ENCODE results near the gene C1QTNF6. TPM values are rescaled to one million over a fixed set of nuclear protein-coding genes. Genes with fewer than 3 reads are reported as not detected.

Gene C1QTNF6
- polyA plus RNA-seq, 1 donor from 2014 or later: 5.3 TPM

DNA sequence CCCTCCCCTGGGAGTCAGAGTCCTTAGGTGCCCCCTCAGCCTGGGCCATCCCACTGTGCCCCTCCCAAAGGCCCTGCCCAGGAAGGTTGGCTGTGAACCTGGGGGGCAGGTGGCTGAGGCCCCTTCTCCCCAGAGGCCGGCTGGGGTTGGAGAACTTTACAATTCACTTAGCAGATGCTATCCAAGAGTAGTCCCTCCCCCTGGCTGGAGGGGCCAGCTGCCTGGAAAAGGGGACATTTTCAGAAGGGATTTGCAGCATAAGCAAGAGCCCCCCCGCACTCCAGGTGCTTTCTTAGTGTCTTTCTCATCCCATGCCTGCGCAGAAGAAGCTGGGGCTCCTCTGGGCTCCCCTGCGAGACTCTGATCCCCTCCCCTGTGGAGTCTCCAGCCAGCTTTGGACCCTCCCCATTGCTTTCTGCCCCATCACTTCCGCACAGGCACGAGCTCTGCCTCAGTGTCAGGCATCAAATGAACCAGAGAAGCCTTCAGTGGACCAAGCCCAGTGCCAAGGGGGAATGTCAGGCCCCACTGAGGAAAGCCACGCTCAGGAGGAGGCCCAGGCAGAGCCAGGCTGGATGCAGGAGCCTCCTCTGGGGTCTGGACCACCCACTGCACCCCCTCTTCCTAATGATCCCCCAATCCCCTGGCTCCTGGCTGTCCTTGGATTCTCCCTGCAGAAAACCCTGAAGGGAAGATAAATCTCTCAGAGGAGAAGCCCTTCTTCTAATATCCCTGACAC lies 20.5 kb upstream of the C1QTNF6 start:
- no peak overlapping the region for H3K4me3 ChIP-seq (ENCODE audit: low read length)
- H3K9ac ChIP-seq (ENCODE audit: low read length): no peak overlapping the region
- no peaks in the 10 kb centered on the region for H3F3A ChIP-seq (ENCODE audit: insufficient read depth, low read length, poor library complexity, severe bottlenecking)
- no peaks in the 10 kb centered on the region for H3K36me3 ChIP-seq (ENCODE audit: insufficient read depth, low read length)
- H3K9me3 ChIP-seq (ENCODE audit: low read length): no peaks in the 10 kb centered on the region
- TF ChIP-seq, protein P1, sequence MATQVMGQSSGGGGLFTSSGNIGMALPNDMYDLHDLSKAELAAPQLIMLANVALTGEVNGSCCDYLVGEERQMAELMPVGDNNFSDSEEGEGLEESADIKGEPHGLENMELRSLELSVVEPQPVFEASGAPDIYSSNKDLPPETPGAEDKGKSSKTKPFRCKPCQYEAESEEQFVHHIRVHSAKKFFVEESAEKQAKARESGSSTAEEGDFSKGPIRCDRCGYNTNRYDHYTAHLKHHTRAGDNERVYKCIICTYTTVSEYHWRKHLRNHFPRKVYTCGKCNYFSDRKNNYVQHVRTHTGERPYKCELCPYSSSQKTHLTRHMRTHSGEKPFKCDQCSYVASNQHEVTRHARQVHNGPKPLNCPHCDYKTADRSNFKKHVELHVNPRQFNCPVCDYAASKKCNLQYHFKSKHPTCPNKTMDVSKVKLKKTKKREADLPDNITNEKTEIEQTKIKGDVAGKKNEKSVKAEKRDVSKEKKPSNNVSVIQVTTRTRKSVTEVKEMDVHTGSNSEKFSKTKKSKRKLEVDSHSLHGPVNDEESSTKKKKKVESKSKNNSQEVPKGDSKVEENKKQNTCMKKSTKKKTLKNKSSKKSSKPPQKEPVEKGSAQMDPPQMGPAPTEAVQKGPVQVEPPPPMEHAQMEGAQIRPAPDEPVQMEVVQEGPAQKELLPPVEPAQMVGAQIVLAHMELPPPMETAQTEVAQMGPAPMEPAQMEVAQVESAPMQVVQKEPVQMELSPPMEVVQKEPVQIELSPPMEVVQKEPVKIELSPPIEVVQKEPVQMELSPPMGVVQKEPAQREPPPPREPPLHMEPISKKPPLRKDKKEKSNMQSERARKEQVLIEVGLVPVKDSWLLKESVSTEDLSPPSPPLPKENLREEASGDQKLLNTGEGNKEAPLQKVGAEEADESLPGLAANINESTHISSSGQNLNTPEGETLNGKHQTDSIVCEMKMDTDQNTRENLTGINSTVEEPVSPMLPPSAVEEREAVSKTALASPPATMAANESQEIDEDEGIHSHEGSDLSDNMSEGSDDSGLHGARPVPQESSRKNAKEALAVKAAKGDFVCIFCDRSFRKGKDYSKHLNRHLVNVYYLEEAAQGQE (IDR thresholded peaks at IDR 0.05; ENCODE audit: borderline replicate concordance): no peak
- TF ChIP-seq RAD21 (conservative IDR thresholded peaks at IDR 0.05) (no peak), POLR2AphosphoS5 (IDR thresholded peaks at IDR 0.05) (no peak), SMC3 (conservative IDR thresholded peaks at IDR 0.05; ENCODE audit: poor library complexity) (no peak), EZH2 (IDR thresholded peaks at IDR 0.05; ENCODE audit: borderline replicate concordance, insufficient read depth, low read length, poor library complexity, severe bottlenecking) (no peak), MXI1 (conservative IDR thresholded peaks at IDR 0.05; ENCODE audit: poor library complexity, severe bottlenecking) (no peak), TAF1 (IDR thresholded peaks at IDR 0.05; ENCODE audit: low read depth) (no peak), EP300 (conservative IDR thresholded peaks at IDR 0.05; ENCODE audit: poor library complexity, severe bottlenecking) (no peak)
- TF ChIP-seq, protein P2, sequence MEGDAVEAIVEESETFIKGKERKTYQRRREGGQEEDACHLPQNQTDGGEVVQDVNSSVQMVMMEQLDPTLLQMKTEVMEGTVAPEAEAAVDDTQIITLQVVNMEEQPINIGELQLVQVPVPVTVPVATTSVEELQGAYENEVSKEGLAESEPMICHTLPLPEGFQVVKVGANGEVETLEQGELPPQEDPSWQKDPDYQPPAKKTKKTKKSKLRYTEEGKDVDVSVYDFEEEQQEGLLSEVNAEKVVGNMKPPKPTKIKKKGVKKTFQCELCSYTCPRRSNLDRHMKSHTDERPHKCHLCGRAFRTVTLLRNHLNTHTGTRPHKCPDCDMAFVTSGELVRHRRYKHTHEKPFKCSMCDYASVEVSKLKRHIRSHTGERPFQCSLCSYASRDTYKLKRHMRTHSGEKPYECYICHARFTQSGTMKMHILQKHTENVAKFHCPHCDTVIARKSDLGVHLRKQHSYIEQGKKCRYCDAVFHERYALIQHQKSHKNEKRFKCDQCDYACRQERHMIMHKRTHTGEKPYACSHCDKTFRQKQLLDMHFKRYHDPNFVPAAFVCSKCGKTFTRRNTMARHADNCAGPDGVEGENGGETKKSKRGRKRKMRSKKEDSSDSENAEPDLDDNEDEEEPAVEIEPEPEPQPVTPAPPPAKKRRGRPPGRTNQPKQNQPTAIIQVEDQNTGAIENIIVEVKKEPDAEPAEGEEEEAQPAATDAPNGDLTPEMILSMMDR (IDR thresholded peaks at IDR 0.05; ENCODE audit: poor library complexity, severe bottlenecking): no peak
- H3K79me2 ChIP-seq (replicated peaks; ENCODE audit: insufficient read depth, low read length): no peaks in the 10 kb centered on the region
- no peak overlapping the region for H3K4me2 ChIP-seq (ENCODE audit: low read length)
- no peaks in the 10 kb centered on the region for H3K9me2 ChIP-seq (ENCODE audit: insufficient read depth, low read length)
- no peak overlapping the region for H3K27ac ChIP-seq (ENCODE audit: low read length)
- H3K27me3 ChIP-seq (ENCODE audit: insufficient read depth, low read depth, low read length): no peaks in the 10 kb centered on the region
- no peaks in the 10 kb centered on the region for H4K20me1 ChIP-seq (ENCODE audit: insufficient read depth)
- H2AFZ ChIP-seq (ENCODE audit: low read depth, low read length): no peak overlapping the region

DNA sequence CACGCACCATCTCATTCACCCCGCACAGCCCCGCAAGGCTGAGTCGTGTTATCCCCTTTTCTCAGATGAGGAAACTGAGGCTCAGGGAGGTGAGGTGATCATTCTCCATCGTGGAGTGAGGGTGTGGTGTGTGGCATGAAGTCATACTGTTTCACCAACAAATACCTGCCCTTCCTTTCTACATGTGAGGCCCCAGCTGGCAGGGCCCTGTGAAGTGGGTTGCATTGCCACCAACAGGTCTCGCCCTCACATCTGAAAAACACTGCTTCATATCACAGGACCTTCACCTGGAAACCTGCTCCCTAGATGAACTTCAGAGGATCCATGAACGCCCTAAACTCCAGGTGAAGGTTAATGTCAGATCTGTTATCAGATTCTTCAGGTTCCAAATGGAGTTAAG lies 19.9 kb upstream of the C1QTNF6 start:
- H3K9me3 ChIP-seq (ENCODE audit: low read length): no peaks in the 10 kb centered on the region
- H4K20me1 ChIP-seq (ENCODE audit: insufficient read depth): no peaks in the 10 kb centered on the region
- no peak overlapping the region for H3K4me3 ChIP-seq (ENCODE audit: low read length)
- no peaks in the 10 kb centered on the region for H3K79me2 ChIP-seq (replicated peaks; ENCODE audit: insufficient read depth, low read length)
- no peak overlapping the region for H3K9ac ChIP-seq (ENCODE audit: low read length)
- TF ChIP-seq, protein P2 (IDR thresholded peaks at IDR 0.05; ENCODE audit: poor library complexity, severe bottlenecking): no peak
- no peaks in the 10 kb centered on the region for H3F3A ChIP-seq (ENCODE audit: insufficient read depth, low read length, poor library complexity, severe bottlenecking)
- H3K27ac ChIP-seq (ENCODE audit: low read length): no peak overlapping the region
- no peaks in the 10 kb centered on the region for H3K9me2 ChIP-seq (ENCODE audit: insufficient read depth, low read length)
- no peaks in the 10 kb centered on the region for H3K27me3 ChIP-seq (ENCODE audit: insufficient read depth, low read depth, low read length)
- no peak overlapping the region for H2AFZ ChIP-seq (ENCODE audit: low read depth, low read length)
- no peaks in the 10 kb centered on the region for H3K36me3 ChIP-seq (ENCODE audit: insufficient read depth, low read length)
- H3K4me2 ChIP-seq (ENCODE audit: low read length): no peak overlapping the region

Measured in neural cell (in vitro differentiated cells).